ENCODE measurements around the gene RNF212B. TPM values are rescaled to one million over a fixed set of nuclear protein-coding genes. Genes with fewer than 3 reads are reported as not detected.

RNF212B gene
- total and polyA plus RNA-seq, 2 of the 13 experiments (the other 11 are each of a cell fraction or from before 2014, with no cell fraction given): 0.05 TPM; not detected in 1

- peak; percentile 79 for TF ChIP-seq ZFY (CRISPR knock-in tag; IDR thresholded peaks at IDR 0.05)
- no peak for TF ChIP-seq ZFP82 (CRISPR knock-in tag; IDR thresholded peaks at IDR 0.05; ENCODE audit: borderline replicate concordance)
- no peak; the same call in 1 of the 2 replicates for TF ChIP-seq ZNF563 (CRISPR knock-in tag; IDR thresholded peaks at IDR 0.05)
- TF ChIP-seq HDAC6 (IDR thresholded peaks at IDR 0.05; ENCODE audit: low read depth, low read length): 0 out of 2 replicates have a peak, but pooled peaks have one; percentile 45
- TF ChIP-seq CENPX (CRISPR knock-in tag; IDR thresholded peaks at IDR 0.05): no peak
- TF ChIP-seq ZNF7 (CRISPR knock-in tag; IDR thresholded peaks at IDR 0.05): no peak; the same call in 1 of the 2 replicates
- peak; percentile 83 for TF ChIP-seq RFX5 (IDR thresholded peaks at IDR 0.05; ENCODE audit: low read depth, low read length)
- peak; percentile 85; the same call in 1 of the 2 replicates for TF ChIP-seq SMAD9 (CRISPR knock-in tag; IDR thresholded peaks at IDR 0.05)
- no peak for TF ChIP-seq GPBP1L1 (CRISPR knock-in tag; IDR thresholded peaks at IDR 0.05)
- peak; percentile 20; the same call in 1 of the 2 replicates for TF ChIP-seq ZNF264 (CRISPR knock-in tag; IDR thresholded peaks at IDR 0.05)
- peak; percentile 96 for TF ChIP-seq ATF7-NPFF (CRISPR knock-in tag; IDR thresholded peaks at IDR 0.05; ENCODE audit: low read depth)
- TF ChIP-seq TAF15 (IDR thresholded peaks at IDR 0.05; ENCODE audit: low read depth, low read length, poor library complexity, severe bottlenecking): peak; percentile 45
- peak; percentile 84 for TF ChIP-seq YY1 (IDR thresholded peaks at IDR 0.05; ENCODE audit: insufficient read depth, insufficient replicate concordance, low read depth, low read length)
- TF ChIP-seq ZNF496 (CRISPR knock-in tag; IDR thresholded peaks at IDR 0.05; ENCODE audit: insufficient replicate concordance): no peak
- TF ChIP-seq FUBP1 (CRISPR knock-in tag; IDR thresholded peaks at IDR 0.05; ENCODE audit: borderline replicate concordance): 0 out of 2 replicates have a peak, but pooled peaks have one; percentile 62
- no peak for TF ChIP-seq FOSL1 (CRISPR knock-in tag; IDR thresholded peaks at IDR 0.05; ENCODE audit: borderline replicate concordance)
- peak; percentile 89 for TF ChIP-seq XRCC5 (optimal IDR thresholded peaks at IDR 0.05; ENCODE audit: low read length)
- peak; percentile 42; the same call in 1 of the 2 replicates for TF ChIP-seq NFE2L1 (CRISPR knock-in tag; IDR thresholded peaks at IDR 0.05; ENCODE audit: borderline replicate concordance)
- TF ChIP-seq AHDC1 (CRISPR knock-in tag; IDR thresholded peaks at IDR 0.05; ENCODE audit: borderline replicate concordance): no peak
These were observed 48.5 kb downstream of the RNF212B start, which contains the start of gene HOMEZ (continued) for GRCh38 chr14:23286020-23286901.

All from HepG2 (cell line).